Measurements from ENCODE around the gene PJA2. TPM values are rescaled to one million over a fixed set of nuclear protein-coding genes. Genes with fewer than 3 reads are reported as not detected.

Gene PJA2, protein sequence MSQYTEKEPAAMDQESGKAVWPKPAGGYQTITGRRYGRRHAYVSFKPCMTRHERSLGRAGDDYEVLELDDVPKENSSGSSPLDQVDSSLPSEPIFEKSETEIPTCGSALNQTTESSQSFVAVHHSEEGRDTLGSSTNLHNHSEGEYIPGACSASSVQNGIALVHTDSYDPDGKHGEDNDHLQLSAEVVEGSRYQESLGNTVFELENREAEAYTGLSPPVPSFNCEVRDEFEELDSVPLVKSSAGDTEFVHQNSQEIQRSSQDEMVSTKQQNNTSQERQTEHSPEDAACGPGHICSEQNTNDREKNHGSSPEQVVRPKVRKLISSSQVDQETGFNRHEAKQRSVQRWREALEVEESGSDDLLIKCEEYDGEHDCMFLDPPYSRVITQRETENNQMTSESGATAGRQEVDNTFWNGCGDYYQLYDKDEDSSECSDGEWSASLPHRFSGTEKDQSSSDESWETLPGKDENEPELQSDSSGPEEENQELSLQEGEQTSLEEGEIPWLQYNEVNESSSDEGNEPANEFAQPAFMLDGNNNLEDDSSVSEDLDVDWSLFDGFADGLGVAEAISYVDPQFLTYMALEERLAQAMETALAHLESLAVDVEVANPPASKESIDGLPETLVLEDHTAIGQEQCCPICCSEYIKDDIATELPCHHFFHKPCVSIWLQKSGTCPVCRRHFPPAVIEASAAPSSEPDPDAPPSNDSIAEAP
- polyA plus RNA-seq (2013, experiment 1 of 2): 50.4 TPM
- polyA plus RNA-seq (2013, experiment 2 of 2): 51.3 TPM

DNA sequence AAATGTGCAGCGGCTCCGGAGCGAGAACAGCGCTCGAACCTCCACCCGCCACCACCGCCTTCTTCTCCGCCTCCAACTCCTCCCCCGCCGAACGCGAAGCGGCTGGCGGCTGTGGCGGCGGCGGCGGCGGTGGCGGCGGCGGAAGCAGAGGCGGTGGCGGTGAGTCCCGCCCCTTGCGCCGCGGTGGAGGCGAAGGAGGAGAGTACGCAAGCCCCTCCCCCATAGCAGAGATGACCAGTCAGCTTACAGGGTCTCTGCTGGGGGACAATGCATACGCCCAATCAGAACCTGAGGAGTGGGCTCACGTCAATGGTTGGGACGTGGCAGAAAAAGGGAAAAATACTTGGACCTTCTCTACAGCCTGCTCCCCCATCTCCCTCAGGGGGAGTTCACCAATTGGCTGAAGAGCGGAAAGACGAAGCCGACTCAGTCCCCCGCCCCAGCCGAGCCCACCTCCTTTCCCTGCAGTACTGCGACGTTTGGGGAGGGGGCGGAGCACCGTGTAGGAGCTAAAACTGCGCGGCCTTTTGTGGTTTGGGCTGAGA is at the start of gene PJA2:
Gene PJA2 (minus strand): TSS at position 131 of the 545 bp plus-strand sequence. CDS start 26,541 bp downstream, outside the sequence.
- Histone ChIP-seq H2AFZ (ENCODE audit: low read length) (peak within 1 kb of the TSS; percentile 79), H3K27ac (replicated peaks; ENCODE audit: low read length) (peak within 1 kb of the TSS; percentile 100), H2BK120ac (ENCODE audit: low read depth, low read length) (peak within 1 kb of the TSS; percentile 47), H3K9ac (ENCODE audit: low read depth, low read length, poor library complexity) (peak within 1 kb of the TSS; percentile 98), H2BK15ac (ENCODE audit: low read length) (peak within 1 kb of the TSS; percentile 81), H3K4me2 (ENCODE audit: insufficient read depth, low read length, poor library complexity, severe bottlenecking) (peak within 1 kb of the TSS; percentile 67), H3K4me1 (ENCODE audit: control insufficient read depth in 2 of 2, insufficient read depth in 1 of 2, low read depth in 1 of 2, low read length in 2 of 2) (peaks cover 6 to 12% of the 10 kb centered on the region in 2 donors), H3K4ac (ENCODE audit: low read length) (no peak within 1 kb of the TSS), H2BK12ac (ENCODE audit: low read length) (peak within 1 kb of the TSS; percentile 22), H2BK5ac (ENCODE audit: low read length) (peak within 1 kb of the TSS; percentile 93), H3K9me3 (replicated peaks in 1 of 2; ENCODE audit: control insufficient read depth in 2 of 2, insufficient read depth in 1 of 2, low read depth in 1 of 2, low read length in 2 of 2) (peaks cover 0 to 25% of the 10 kb centered on the region in 2 donors), H3K23ac (ENCODE audit: low read depth, low read length, poor library complexity) (peak within 1 kb of the TSS; percentile 91), H3K18ac (ENCODE audit: low read length) (peak within 1 kb of the TSS; percentile 97), H3K4me3 (ENCODE audit: low read length in 2 of 2) (peak within 1 kb of the TSS; percentile 92 to 97), H4K91ac (ENCODE audit: low read depth, low read length, poor library complexity) (no peak within 1 kb of the TSS), H3K27me3 (ENCODE audit: control insufficient read depth in 3 of 3, insufficient read depth in 3 of 3, low read depth in 1 of 3, low read length in 3 of 3) (no peaks in the 10 kb centered on the region), H2AK5ac (ENCODE audit: low read depth, low read length) (peak within 1 kb of the TSS; percentile 93), H4K8ac (ENCODE audit: low read depth, low read length) (no peak within 1 kb of the TSS), H3K36me3 (replicated peaks in 1 of 2; ENCODE audit: control insufficient read depth in 2 of 2, insufficient read depth in 2 of 2, low read length in 2 of 2) (no peaks in the 10 kb centered on the region), H3K14ac (ENCODE audit: low read length) (peak within 1 kb of the TSS; percentile 25), H3K79me1 (ENCODE audit: low read depth, low read length) (peaks cover 2% of the 10 kb centered on the region)
- WGBS, 2 donors (ENCODE audit: extremely low coverage in 2 of 2, insufficient read length in 2 of 2, insufficient replicate concordance in 1 of 2): no CpG with 5 or more reads among the region's 44 CpGs
- DNase-seq (ENCODE audit: low spot score): peak; percentile 99

DNA sequence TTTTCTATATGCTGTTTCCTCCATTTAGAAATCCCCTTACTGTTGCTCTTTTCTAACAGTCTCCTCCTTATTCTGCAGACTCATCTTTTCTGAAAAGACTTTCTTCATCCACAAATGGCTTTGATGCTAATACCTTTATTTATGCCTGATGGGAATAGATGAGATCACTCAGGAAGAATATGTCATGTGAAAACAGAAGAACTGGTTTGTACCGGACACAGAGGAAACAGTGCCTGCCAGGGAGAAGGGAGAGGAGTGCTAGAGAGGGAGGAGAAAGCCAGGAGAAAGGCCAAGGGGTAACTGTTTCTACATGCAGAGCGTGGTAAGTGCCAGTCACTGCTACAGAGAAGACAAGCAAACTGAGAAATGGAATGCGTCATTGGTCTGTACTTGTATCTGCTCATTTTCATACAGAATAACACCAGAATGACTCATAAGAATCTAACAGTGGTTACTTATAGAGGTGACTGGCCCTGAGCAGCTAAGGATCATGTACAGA is 45.9 kb upstream of the PJA2 start:
- Histone ChIP-seq H4K91ac (ENCODE audit: low read depth, low read length, poor library complexity) (no peak overlapping the region), H2BK12ac (ENCODE audit: low read length) (no peak overlapping the region), H3K36me3 (replicated peaks in 1 of 2; ENCODE audit: control insufficient read depth in 2 of 2, insufficient read depth in 2 of 2, low read length in 2 of 2) (no peaks in the 10 kb centered on the region), H3K4me1 (ENCODE audit: control insufficient read depth in 2 of 2, insufficient read depth in 1 of 2, low read depth in 1 of 2, low read length in 2 of 2) (peaks cover under 1 to 13% of the 10 kb centered on the region in 2 donors), H3K4me2 (ENCODE audit: insufficient read depth, low read length, poor library complexity, severe bottlenecking) (no peak overlapping the region), H2AK5ac (ENCODE audit: low read depth, low read length) (no peak overlapping the region), H3K14ac (ENCODE audit: low read length) (no peak overlapping the region), H3K23ac (ENCODE audit: low read depth, low read length, poor library complexity) (no peak overlapping the region), H3K79me1 (ENCODE audit: low read depth, low read length) (no peaks in the 10 kb centered on the region), H3K18ac (ENCODE audit: low read length) (no peak overlapping the region), H3K4ac (ENCODE audit: low read length) (no peak overlapping the region), H3K4me3 (ENCODE audit: low read length in 2 of 2) (no peak overlapping the region), H3K9me3 (replicated peaks in 1 of 2; ENCODE audit: control insufficient read depth in 2 of 2, insufficient read depth in 1 of 2, low read depth in 1 of 2, low read length in 2 of 2) (peaks cover 0 to 12% of the 10 kb centered on the region in 2 donors), H3K27me3 (ENCODE audit: control insufficient read depth in 3 of 3, insufficient read depth in 3 of 3, low read depth in 1 of 3, low read length in 3 of 3) (no peaks in the 10 kb centered on the region), H2BK120ac (ENCODE audit: low read depth, low read length) (no peak overlapping the region), H3K27ac (replicated peaks; ENCODE audit: low read length) (no peak overlapping the region), H2BK15ac (ENCODE audit: low read length) (no peak overlapping the region), H4K8ac (ENCODE audit: low read depth, low read length) (no peak overlapping the region), H2BK5ac (ENCODE audit: low read length) (no peak overlapping the region), H3K9ac (ENCODE audit: low read depth, low read length, poor library complexity) (no peak overlapping the region), H2AFZ (ENCODE audit: low read length) (peak overlapping the region; percentile 87)
- DNase-seq (ENCODE audit: low spot score): no peak
- WGBS, 2 donors (ENCODE audit: extremely low coverage in 2 of 2, insufficient read length in 2 of 2, insufficient replicate concordance in 1 of 2): no CpG with 5 or more reads among the region's 3 CpGs

DNA sequence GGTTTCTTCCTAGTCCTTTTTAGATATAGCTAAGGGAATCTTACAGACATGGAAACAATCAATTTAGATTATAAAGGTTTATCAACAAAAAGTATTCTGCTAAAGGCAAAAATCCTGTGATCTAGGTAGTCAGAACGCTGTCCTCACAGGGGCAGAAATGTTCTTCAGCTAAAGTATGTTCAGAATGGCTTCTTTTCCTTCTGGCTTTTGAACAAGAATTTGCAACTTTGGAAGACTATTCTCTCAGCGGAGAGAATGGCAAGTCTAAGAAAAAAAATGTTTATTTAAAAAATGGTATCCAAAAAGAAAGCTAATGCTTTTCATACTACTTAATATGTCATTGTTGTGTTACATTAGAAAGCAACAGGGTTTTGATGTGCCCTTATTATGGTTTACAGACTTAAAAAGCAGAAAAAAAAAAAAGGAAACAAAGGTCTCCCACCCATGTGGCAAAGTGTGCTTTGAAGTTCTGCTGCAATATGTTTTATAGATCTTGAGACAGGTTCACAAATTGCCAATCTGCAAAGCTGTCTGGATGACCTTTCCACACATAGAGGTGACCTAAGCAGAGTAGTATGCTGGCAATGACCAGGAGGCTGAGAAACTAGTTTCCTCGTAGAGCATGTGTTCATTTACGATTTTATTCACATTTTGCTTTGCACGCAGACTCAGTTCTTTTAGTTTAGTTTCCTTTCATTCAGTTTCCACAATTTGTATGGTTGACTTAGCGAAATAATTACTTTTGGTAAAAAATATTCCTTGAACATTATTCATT is 45.1 kb upstream of the PJA2 start:
- Histone ChIP-seq H2BK12ac (ENCODE audit: low read length) (no peak overlapping the region), H2AFZ (ENCODE audit: low read length) (peak overlapping the region; percentile 87), H3K18ac (ENCODE audit: low read length) (no peak overlapping the region), H3K27ac (replicated peaks; ENCODE audit: low read length) (no peak overlapping the region), H3K79me1 (ENCODE audit: low read depth, low read length) (no peaks in the 10 kb centered on the region), H3K4me2 (ENCODE audit: insufficient read depth, low read length, poor library complexity, severe bottlenecking) (no peak overlapping the region), H3K4me1 (ENCODE audit: control insufficient read depth in 2 of 2, insufficient read depth in 1 of 2, low read depth in 1 of 2, low read length in 2 of 2) (peaks cover 3 to 13% of the 10 kb centered on the region in 2 donors), H3K23ac (ENCODE audit: low read depth, low read length, poor library complexity) (no peak overlapping the region), H3K27me3 (ENCODE audit: control insufficient read depth in 3 of 3, insufficient read depth in 3 of 3, low read depth in 1 of 3, low read length in 3 of 3) (no peaks in the 10 kb centered on the region), H2BK5ac (ENCODE audit: low read length) (no peak overlapping the region), H2BK120ac (ENCODE audit: low read depth, low read length) (no peak overlapping the region), H3K14ac (ENCODE audit: low read length) (no peak overlapping the region), H4K91ac (ENCODE audit: low read depth, low read length, poor library complexity) (no peak overlapping the region), H4K8ac (ENCODE audit: low read depth, low read length) (no peak overlapping the region), H3K36me3 (replicated peaks in 1 of 2; ENCODE audit: control insufficient read depth in 2 of 2, insufficient read depth in 2 of 2, low read length in 2 of 2) (no peaks in the 10 kb centered on the region), H3K9me3 (replicated peaks in 1 of 2; ENCODE audit: control insufficient read depth in 2 of 2, insufficient read depth in 1 of 2, low read depth in 1 of 2, low read length in 2 of 2) (peaks cover 0 to 12% of the 10 kb centered on the region in 2 donors), H2AK5ac (ENCODE audit: low read depth, low read length) (no peak overlapping the region), H3K4ac (ENCODE audit: low read length) (no peak overlapping the region), H2BK15ac (ENCODE audit: low read length) (no peak overlapping the region), H3K9ac (ENCODE audit: low read depth, low read length, poor library complexity) (no peak overlapping the region), H3K4me3 (ENCODE audit: low read length in 2 of 2) (no peak overlapping the region)
- WGBS, 2 donors (ENCODE audit: extremely low coverage in 2 of 2, insufficient read length in 2 of 2, insufficient replicate concordance in 1 of 2): no CpG with 5 or more reads among the region's 6 CpGs
- no peak for DNase-seq (ENCODE audit: low spot score)
